H1 (cell line): ENCODE results near the gene C16orf87. TPM values are rescaled to one million over a fixed set of nuclear protein-coding genes. Genes with fewer than 3 reads are reported as not detected.

Experiments used
- CTCF ChIA-PET: fragments of 300-600 bp; sonication (Branson Sonifier 250); formaldehyde crosslinking; loops from one replicate; lab custom pipeline; 2021; ENCODE audit not compliant: partially characterized antibody; lab: Charles Lee
- POLR2A ChIA-PET: fragments of 300-600 bp; sonication (Branson Sonifier 250); formaldehyde crosslinking; loops from one replicate; lab custom pipeline; 2021; ENCODE audit warnings: inconsistent platforms; ENCODE audit not compliant: partially characterized antibody; lab: Charles Lee
- DNase-seq, 2 experiments: peaks; one replicate each; pipeline versions ENCODE4 v3.0.0 to v3.0.0-alpha.2; 2010 to 2022; ENCODE audit warnings: low spot score in 2 of 2, low read depth in 1 of 2, mixed read lengths in 1 of 2
- FAIRE-seq: peaks from 2 replicates; lab custom pipeline; 2011; peaks lifted over from hg19 to GRCh38; lab: Jason Lieb, UNC
- H2AFZ ChIP-seq: 2 replicates; pipeline ENCODE4 v1.8.1; 2012; ENCODE audit warnings: low read length, inconsistent platforms
- H2AK5ac ChIP-seq: 2 replicates; pipeline ENCODE4 v1.6.1; 2013; ENCODE audit warnings: low read depth, low read length
- H2BK120ac ChIP-seq: replicated peaks from 2 replicates; pipeline ENCODE3; 2013; ENCODE audit warnings: low read depth, low read length, inconsistent platforms
- H2BK12ac ChIP-seq: 2 replicates; pipeline ENCODE4 v1.6.1; 2013; ENCODE audit warnings: low read depth, low read length
- H2BK15ac ChIP-seq: 2 replicates; pipeline ENCODE4 v1.6.1; 2013; ENCODE audit warnings: low read length
- H2BK20ac ChIP-seq: 2 replicates; pipeline ENCODE4 v1.6.1; 2013; ENCODE audit warnings: low read length
- H2BK5ac ChIP-seq: 2 replicates; pipeline ENCODE4 v1.6.1; 2013; ENCODE audit warnings: low read depth, low read length
- H3K14ac ChIP-seq: 2 replicates; pipeline ENCODE4 v1.6.1; 2013; ENCODE audit warnings: inconsistent platforms; ENCODE audit not compliant: insufficient read length
- H3K18ac ChIP-seq: 2 replicates; pipeline ENCODE4 v1.6.1; 2013; ENCODE audit warnings: low read length; ENCODE audit errors: extremely low read depth
- H3K23ac ChIP-seq: 2 replicates; pipeline ENCODE4 v1.6.1; 2013; ENCODE audit warnings: inconsistent platforms; ENCODE audit not compliant: insufficient read length
- H3K23me2 ChIP-seq: 2 replicates; pipeline ENCODE4 v1.6.1; 2013; ENCODE audit warnings: low read depth, low read length
- H3K27ac ChIP-seq: 2 replicates; pipeline ENCODE4 v1.6.1; 2011; ENCODE audit warnings: low read depth, low read length, inconsistent platforms
- H3K27me3 ChIP-seq, 4 experiments: replicated peaks in 1 of 4; 1 replicate in 1 of 4; 2 replicates in 3 of 4; pipeline versions ENCODE4 v1.6.1 to v1.8.1; 2011 to 2013; ENCODE audit warnings: low read length in 3 of 4, mild to moderate bottlenecking in 3 of 4, inconsistent platforms in 2 of 4, mixed read lengths in 2 of 4, moderate library complexity in 1 of 4; ENCODE audit not compliant: control insufficient read depth in 3 of 4, insufficient read depth in 3 of 4; ENCODE audit errors: extremely low read depth in 1 of 4
- H3K36me3 ChIP-seq, 4 experiments: 2 replicates each; pipeline versions ENCODE4 v1.6.1 to v1.8.1; 2011 to 2013; ENCODE audit warnings: mild to moderate bottlenecking in 4 of 4, low read length in 3 of 4, moderate library complexity in 2 of 4, control low read depth in 1 of 4, inconsistent platforms in 1 of 4; ENCODE audit not compliant: insufficient read depth in 4 of 4, control insufficient read depth in 2 of 4
- H3K4ac ChIP-seq: replicated peaks from 2 replicates; pipeline ENCODE3; 2013; ENCODE audit warnings: low read length, low read depth, mixed read lengths, inconsistent platforms; ENCODE audit not compliant: insufficient read length
- H3K4me1 ChIP-seq, 4 experiments: replicated peaks in 1 of 4; 1 replicate in 1 of 4; 2 replicates in 3 of 4; pipeline versions ENCODE4 v1.6.1 to v1.8.1; 2011 to 2013; ENCODE audit warnings: low read length in 3 of 4, inconsistent platforms in 2 of 4, mixed read lengths in 1 of 4; ENCODE audit not compliant: insufficient read depth in 4 of 4, control insufficient read depth in 3 of 4
- H3K4me2 ChIP-seq, 2 experiments: 2 replicates each; pipeline versions ENCODE4 v1.6.1 to v1.8.1; 2011 to 2013; ENCODE audit warnings: low read depth in 2 of 2, low read length in 2 of 2, control low read depth in 1 of 2, inconsistent platforms in 1 of 2, mild to moderate bottlenecking in 1 of 2; ENCODE audit not compliant: insufficient read depth in 1 of 2
- H3K4me3 ChIP-seq, 4 experiments: fragments of 200-600, 300-600 bp in 1 of 4; sonication (generic), shearing (Covaris generic), sonication (Bioruptor Twin) in 1 of 4; 2 replicates each; pipeline versions ENCODE4 v1.5.1 to v1.8.1; 2011 to 2016; ENCODE audit warnings: low read length in 4 of 4, low read depth in 3 of 4, control low read depth in 2 of 4, inconsistent platforms in 2 of 4, mild to moderate bottlenecking in 2 of 4, mixed read lengths in 1 of 4, moderate library complexity in 1 of 4; ENCODE audit not compliant: insufficient read depth in 2 of 4; ENCODE audit errors: extremely low read depth in 1 of 4
- H3K56ac ChIP-seq: replicated peaks from 2 replicates; pipeline ENCODE3; 2013; ENCODE audit warnings: low read depth, mild to moderate bottlenecking, mixed read lengths, low read length, inconsistent platforms; ENCODE audit not compliant: insufficient read length
- H3K79me1 ChIP-seq: 2 replicates; pipeline ENCODE4 v1.6.1; 2013; ENCODE audit warnings: low read depth, low read length, control low read depth
- H3K79me2 ChIP-seq, 2 experiments: 2 replicates each; pipeline versions ENCODE4 v1.6.1 to v1.8.1; 2012 to 2013; ENCODE audit warnings: low read length in 2 of 2, mild to moderate bottlenecking in 2 of 2, inconsistent platforms in 1 of 2; ENCODE audit not compliant: insufficient read depth in 2 of 2, control insufficient read depth in 1 of 2
- H3K9ac ChIP-seq, 4 experiments: replicated peaks in 1 of 4; 1 replicate in 1 of 4; 2 replicates in 3 of 4; pipeline versions ENCODE4 v1.6.1 to v1.8.1; 2011 to 2013; ENCODE audit warnings: low read depth in 3 of 4, low read length in 3 of 4, control low read depth in 2 of 4, mild to moderate bottlenecking in 2 of 4, moderate library complexity in 2 of 4, inconsistent platforms in 1 of 4; ENCODE audit errors: extremely low read depth in 1 of 4
- H3K9me3 ChIP-seq, 2 experiments: 2 replicates each; pipeline versions ENCODE4 v1.6.1 to v1.8.1; 2012 to 2013; ENCODE audit warnings: mild to moderate bottlenecking in 2 of 2, moderate library complexity in 2 of 2, control low read depth in 1 of 2, inconsistent platforms in 1 of 2, low read depth in 1 of 2, low read length in 1 of 2, mixed read lengths in 1 of 2; ENCODE audit not compliant: insufficient read depth in 2 of 2
- H4K20me1 ChIP-seq, 2 experiments: replicated peaks in 1 of 2; 2 replicates each; pipeline versions ENCODE3 to v1.8.1; 2011 to 2013; ENCODE audit warnings: inconsistent platforms in 2 of 2, low read length in 2 of 2, mild to moderate bottlenecking in 1 of 2; ENCODE audit not compliant: insufficient read depth in 2 of 2, control insufficient read depth in 1 of 2
- H4K5ac ChIP-seq: 2 replicates; pipeline ENCODE4 v1.6.1; 2013; ENCODE audit warnings: low read length, low read depth, mixed read lengths, inconsistent platforms; ENCODE audit not compliant: insufficient read length
- H4K8ac ChIP-seq: 2 replicates; pipeline ENCODE4 v1.8.0; 2013; ENCODE audit warnings: mild to moderate bottlenecking, moderate library complexity, low read length, inconsistent platforms; ENCODE audit not compliant: insufficient read depth; ENCODE audit errors: extremely low read depth
- H4K91ac ChIP-seq: replicated peaks from 2 replicates; pipeline ENCODE3; 2013; ENCODE audit warnings: low read length, mixed read lengths, inconsistent platforms; ENCODE audit not compliant: insufficient read length
- BCL11A ChIP-seq, 2 experiments: IDR thresholded peaks; one replicate each; pipeline ENCODE4 v1.6.1; 2011; ENCODE audit warnings: low read depth in 2 of 2, low read length in 2 of 2, mild to moderate bottlenecking in 2 of 2
- CBX5 ChIP-seq: fragments of 300-800, 300-1000 bp; sonication (generic); IDR thresholded peaks from 2 replicates; pipeline ENCODE4 v1.7.1; 2016; ENCODE audit warnings: antibody characterized with exemption, low read length, low read depth
- CHD2 ChIP-seq: IDR thresholded peaks from 2 replicates; pipeline ENCODE4 v1.6.1; 2012; ENCODE audit warnings: low read length, improper control_type of control experiment
- JUN ChIP-seq: IDR thresholded peaks from 2 replicates; pipeline ENCODE4 v1.6.1; 2011; ENCODE audit warnings: low read depth, mild to moderate bottlenecking, improper control_type of control experiment, low read length
- KDM1A ChIP-seq: fragments of 200-600, 300-600 bp; sonication (generic); IDR thresholded peaks from 2 replicates; pipeline ENCODE4 v1.7.1; 2016; ENCODE audit warnings: mild to moderate bottlenecking, low read length, borderline replicate concordance
- NANOG ChIP-seq: IDR thresholded peaks from 2 replicates; pipeline ENCODE4 v1.6.1; 2011; ENCODE audit warnings: low read length, low read depth, mild to moderate bottlenecking, inconsistent platforms; ENCODE audit not compliant: insufficient read depth, poor library complexity, severe bottlenecking
- RFX5 ChIP-seq: IDR thresholded peaks from 2 replicates; pipeline ENCODE4 v1.6.1; 2011; ENCODE audit warnings: low read depth, low read length, improper control_type of control experiment, borderline replicate concordance
- RNF2 ChIP-seq: fragments of 200-900, 300-1000 bp; sonication (generic); IDR thresholded peaks from 2 replicates; pipeline ENCODE4 v1.7.1; 2016; ENCODE audit warnings: borderline replicate concordance, low read depth, mild to moderate bottlenecking, antibody characterized with exemption, low read length; ENCODE audit not compliant: poor library complexity, severe bottlenecking; ENCODE audit errors: missing control alignments
- RXRA ChIP-seq: IDR thresholded peaks from 2 replicates; pipeline ENCODE4 v1.6.1; 2011; ENCODE audit warnings: low read depth, mild to moderate bottlenecking, low read length, moderate library complexity; ENCODE audit not compliant: insufficient read depth
- SP4 ChIP-seq: IDR thresholded peaks from 2 replicates; pipeline ENCODE4 v1.6.1; 2012; ENCODE audit warnings: low read length, inconsistent platforms
- TAF7 ChIP-seq: optimal IDR thresholded peaks from 2 replicates; pipeline ENCODE3; 2011; ENCODE audit warnings: low read depth, mild to moderate bottlenecking, inconsistent platforms, low read length, moderate library complexity, borderline replicate concordance
- USF2 ChIP-seq: IDR thresholded peaks from 2 replicates; pipeline ENCODE4 v1.6.1; 2011; ENCODE audit warnings: low read length, improper control_type of control experiment
- WGBS, 2 experiments: shearing (Covaris generic) in 1 of 2; methylation state at CpG; one replicate each; pipeline versions ENCODE4 v1.1.6 to v1.1.7; 2013 to 2015; ENCODE audit warnings: low lambda C conversion rate in 2 of 2, mixed read lengths in 2 of 2, inconsistent platforms in 1 of 2, low coverage in 1 of 2, missing lambda C conversion rate in 1 of 2; ENCODE audit not compliant: insufficient replicate concordance in 2 of 2, insufficient coverage in 1 of 2, insufficient read length in 1 of 2; ENCODE audit errors: extremely low coverage in 1 of 2, missing lambda C conversion rate in 1 of 2; 5-methylcytosine and 5-hydroxymethylcytosine counted together
- polyA plus RNA-seq, 7 experiments: library from polyadenylated mRNA; depleted of rRNA in 3 of 7; stranded (reverse) in 5 of 7; unstranded in 2 of 7; fragments of >200 nt in 5 of 7; fragments of 200-250 nt in 2 of 7; gene quantifications; 1 replicate in 5 of 7; 2 replicates in 1 of 7; 4 replicates in 1 of 7; pipeline versions ENCODE4 v1.2.1 to v1.2.3, GENCODE V29; 2011 to 2013; ENCODE audit warnings: missing spikeins in 2 of 7, mixed read lengths in 2 of 7
- total RNA-seq: library from RNA; stranded (reverse); fragmentation: NEBNext Ultra II Directional; extraction: Animal tissue kit (Norgen Biotek cat#: 25700); gene quantifications from 2 replicates; pipeline ENCODE4 v1.2.1, GENCODE V29; 2021

C16orf87 gene
- total and polyA plus RNA-seq, 2 of the 8 experiments (the other 6 are each of a cell fraction or from before 2014, with no cell fraction given) = 4.8 to 21.8 TPM

GRCh38 chr16:46852130-46852529 lies 21.1 kb upstream of the C16orf87 start:
- Histone ChIP-seq H2BK20ac (no peak overlapping the region; the same call in 1 of the 2 replicates), H2BK120ac (no peak overlapping the region), H4K5ac (no peak overlapping the region), H4K20me1 (no peaks in the 10 kb centered on the region), H3K79me2 (no peaks in the 10 kb centered on the region; a peak in 1 of 4 replicates), H3K56ac (no peak overlapping the region), H3K23me2 (no peaks in the 10 kb centered on the region), H3K79me1 (no peaks in the 10 kb centered on the region), H2BK12ac (no peak overlapping the region), H3K4ac (no peak overlapping the region), H3K9ac (no peak overlapping the region), H3K4me1 (peaks cover 0 to 4% (median 0%) of the 10 kb centered on the region in 4 experiments; a peak in 4 of 7 replicates), H3K9me3 (no peaks in the 10 kb centered on the region), H3K23ac (no peak overlapping the region), H3K14ac (no peak overlapping the region), H3K4me2 (no peak overlapping the region), H3K27me3 (no peaks in the 10 kb centered on the region), H3K36me3 (no peaks in the 10 kb centered on the region), H4K91ac (no peak overlapping the region), H3K27ac (no peak overlapping the region), H2AK5ac (no peak overlapping the region), H2BK15ac (0 out of 2 replicates have a peak overlapping the region, but pooled peaks have one; percentile 29), H3K4me3 (no peak overlapping the region), H2AFZ (peak overlapping the region; percentile 12; the same call in 1 of the 2 replicates), H3K18ac (no peak overlapping the region), H4K8ac (peak overlapping the region; percentile 35; the same call in 1 of the 2 replicates), H2BK5ac (no peak overlapping the region)
- no peak for DNase-seq
- FAIRE-seq = no peak
- POLR2A ChIA-PET = interaction anchor here (0.6 to 1.8 kb wide), 9 partner anchors 8 to 128 kb away, joined by 3 to 5 read pairs (median 4); partner anchors contain the start of gene GPT2
- 81% methylated on average over 3 of the region's 3 CpGs; no CpG with 5 or more reads in 1 of the 2 experiments for whole genome bisulfite sequencing, 2 experiments
- CTCF ChIA-PET = interaction anchor here (0.7 to 5.2 kb wide), 12 partner anchors 12 to 93 kb away, joined by 3 to 124 read pairs (median 6); no protein-coding TSS in a partner anchor
- TF ChIP-seq KDM1A = no peak
- no peak for TF ChIP-seq BCL11A (IDR thresholded peaks at IDR 0.05; ENCODE audit: low read depth in 2 of 2, low read length in 2 of 2)
- TF ChIP-seq NANOG = no peak
- TF ChIP-seq CHD2 = no peak
- TF ChIP-seq CBX5 = no peak
- TF ChIP-seq RFX5 = no peak
- TF ChIP-seq TAF7 = no peak
- TF ChIP-seq RXRA = no peak
- TF ChIP-seq RNF2 = no peak
- no peak for TF ChIP-seq JUN
- no peak for TF ChIP-seq SP4
- no peak for TF ChIP-seq USF2
